CD14-positive monocyte (primary cell): ENCODE data around the gene INPP1. TPM values are rescaled to one million over a fixed set of nuclear protein-coding genes. Genes with fewer than 3 reads are reported as not detected.

ENCODE experiments used
- DNase-seq, 3 donors: peaks; one replicate each; pipeline ENCODE4 v3.0.0-alpha.2; 2011 to 2022
- H2AFZ ChIP-seq: 2 replicates; pipeline ENCODE4 v1.6.0; 2012; ENCODE audit warnings: mild to moderate bottlenecking, low read depth, low read length, inconsistent platforms; ENCODE audit not compliant: insufficient read depth, poor library complexity, severe bottlenecking
- H3K27ac ChIP-seq, 2 donors: 1 replicate in 1 of 2; 2 replicates in 1 of 2; pipeline ENCODE4 v1.5.1; 2012 to 2013; ENCODE audit warnings: low read length in 2 of 2, control low read depth in 1 of 2, inconsistent platforms in 1 of 2, low read depth in 1 of 2, mild to moderate bottlenecking in 1 of 2
- H3K27me3 ChIP-seq, 2 donors: one replicate each; pipeline versions ENCODE4 v1.6.0 to v1.6.1; 2011 to 2013; ENCODE audit warnings: low read length in 2 of 2; ENCODE audit not compliant: control insufficient read depth in 2 of 2, insufficient read depth in 2 of 2
- H3K36me3 ChIP-seq, 2 donors: replicated peaks in 1 of 2; 1 replicate in 1 of 2; 2 replicates in 1 of 2; pipeline versions ENCODE4 v1.5.1 to v1.6.1; 2012 to 2013; ENCODE audit warnings: low read length in 2 of 2, control low read depth in 1 of 2, inconsistent platforms in 1 of 2, mild to moderate bottlenecking in 1 of 2; ENCODE audit not compliant: insufficient read depth in 2 of 2, control insufficient read depth in 1 of 2
- H3K4me1 ChIP-seq, 2 donors: 1 replicate in 1 of 2; 2 replicates in 1 of 2; pipeline versions ENCODE4 v1.5.1 to v1.6.1; 2012 to 2013; ENCODE audit warnings: low read length in 2 of 2, control low read depth in 1 of 2, inconsistent platforms in 1 of 2, mild to moderate bottlenecking in 1 of 2, moderate library complexity in 1 of 2; ENCODE audit not compliant: insufficient read depth in 2 of 2, control insufficient read depth in 1 of 2
- H3K4me2 ChIP-seq: replicated peaks from 2 replicates; pipeline ENCODE3; 2012; ENCODE audit warnings: low read length, moderate library complexity, mild to moderate bottlenecking; ENCODE audit not compliant: poor library complexity, severe bottlenecking; ENCODE audit errors: extremely low read depth
- H3K4me3 ChIP-seq, 3 experiments: fragments of 200-600 bp in 1 of 3; sonication (generic) in 1 of 3; replicated peaks in 1 of 3; 1 replicate in 2 of 3; 2 replicates in 1 of 3; pipeline ENCODE4 v1.5.1; 2011 to 2013; ENCODE audit warnings: low read length in 3 of 3, mild to moderate bottlenecking in 3 of 3, control low read depth in 2 of 3, low read depth in 2 of 3, inconsistent platforms in 1 of 3, moderate library complexity in 1 of 3
- H3K79me2 ChIP-seq: 2 replicates; pipeline ENCODE4 v1.6.0; 2012; ENCODE audit warnings: mild to moderate bottlenecking, control low read depth, inconsistent platforms, low read length, moderate library complexity; ENCODE audit not compliant: insufficient read depth
- H3K9ac ChIP-seq: 2 replicates; pipeline ENCODE4 v1.6.0; 2017; ENCODE audit warnings: low read length, mild to moderate bottlenecking; ENCODE audit not compliant: insufficient read depth, poor library complexity, severe bottlenecking
- H3K9me3 ChIP-seq, 2 donors: replicated peaks in 1 of 2; 1 replicate in 1 of 2; 2 replicates in 1 of 2; pipeline versions ENCODE4 v1.5.1 to v1.6.1; 2012 to 2013; ENCODE audit warnings: low read length in 2 of 2, control low read depth in 1 of 2; ENCODE audit not compliant: control insufficient read depth in 1 of 2, insufficient read depth in 1 of 2
- H4K20me1 ChIP-seq: 2 replicates; pipeline ENCODE4 v1.6.0; 2012; ENCODE audit warnings: mild to moderate bottlenecking, low read length, control low read depth, moderate library complexity; ENCODE audit not compliant: insufficient read depth
- H3K27ac Mint-ChIP-seq, 7 donors: one replicate each; pipeline ENCODE4 v1.8.0; 2020; ENCODE audit warnings: mild to moderate bottlenecking in 7 of 7, mixed read lengths in 7 of 7, moderate library complexity in 6 of 7, inconsistent platforms in 2 of 7
- H3K27me3 Mint-ChIP-seq, 3 donors: one replicate each; pipeline ENCODE4 v1.8.0; 2021 to 2022; ENCODE audit warnings: low read depth in 3 of 3, mild to moderate bottlenecking in 3 of 3, mixed read lengths in 3 of 3, moderate library complexity in 3 of 3, inconsistent platforms in 1 of 3
- H3K36me3 Mint-ChIP-seq, 2 donors: one replicate each; pipeline ENCODE4 v1.8.0; 2020; ENCODE audit warnings: mixed read lengths in 2 of 2, inconsistent platforms in 1 of 2, mild to moderate bottlenecking in 1 of 2
- H3K4me1 Mint-ChIP-seq: one replicate; pipeline ENCODE4 v1.8.0; 2020; ENCODE audit warnings: mild to moderate bottlenecking, mixed read lengths
- H3K4me3 Mint-ChIP-seq, 2 donors: one replicate each; pipeline ENCODE4 v1.8.0; 2020; ENCODE audit warnings: mild to moderate bottlenecking in 2 of 2, mixed read lengths in 2 of 2, moderate library complexity in 1 of 2
- H3K9me3 Mint-ChIP-seq, 7 donors: one replicate each; pipeline ENCODE4 v1.8.0; 2020 to 2022; ENCODE audit warnings: mixed read lengths in 7 of 7, mild to moderate bottlenecking in 6 of 7, moderate library complexity in 6 of 7, inconsistent platforms in 2 of 7
- WGBS: methylation state at CpG from one replicate; pipeline ENCODE4 v1.1.5; 2013; ENCODE audit warnings: missing lambda C conversion rate; ENCODE audit not compliant: insufficient coverage; 5-methylcytosine and 5-hydroxymethylcytosine counted together
- intact Hi-C, 2 donors: fragments of 100-400 bp; cut with micrococcal nuclease; formaldehyde crosslinking; loops; one replicate each; pipeline versions ENCODE4 v1.15.0 to v1.15.1; 2023
- polyA plus RNA-seq, 3 donors: library from polyadenylated mRNA; depleted of rRNA in 1 of 3; unstranded in 2 of 3; stranded (reverse) in 1 of 3; fragments of 300-500 nt in 2 of 3; fragments of >200 nt in 1 of 3; fragmentation: Illumina TruSeq in 2 of 3; gene quantifications; 1 replicate in 2 of 3; 2 replicates in 1 of 3; pipeline ENCODE4 v1.2.3, GENCODE V29; 2012 to 2021
- TF ChIP-seq, protein P1 (sequence below): fragments of 200-600 bp; IDR thresholded peaks from one replicate; pipeline ENCODE4 v1.8.0; 2022; ENCODE audit warnings: antibody characterized with exemption, mild to moderate bottlenecking

The INPP1 gene
- polyA plus RNA-seq, 3 donors: 8.9 to 17.8 (median 13.3) TPM

DNA sequence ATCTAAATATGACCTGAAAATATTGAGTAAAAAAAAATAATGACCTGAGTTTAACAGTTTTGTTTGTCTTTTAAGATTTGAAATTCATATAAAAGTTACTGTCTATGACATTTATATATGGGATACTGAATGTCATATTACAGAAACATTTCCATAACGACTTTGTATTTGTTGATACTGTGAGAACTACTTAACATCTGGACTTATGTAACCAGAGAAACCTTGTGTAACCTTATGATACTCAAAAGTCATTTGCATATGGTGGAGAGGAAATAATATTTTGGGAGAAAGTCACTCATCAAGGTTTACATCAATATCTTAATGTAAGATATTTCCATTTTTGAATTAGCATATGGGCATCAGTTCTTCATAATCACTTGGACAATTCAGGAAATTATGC, 77.4 kb downstream of the INPP1 start:
- Histone ChIP-seq H3K4me1 (peaks cover 22 to 36% of the 10 kb centered on the region in 2 donors), H3K27me3 (no peaks in the 10 kb centered on the region), H2AFZ (no peak overlapping the region), H3K9ac (no peak overlapping the region), H3K27ac (no peak overlapping the region), H3K4me3 (no peak overlapping the region), H3K9me3 (no peaks in the 10 kb centered on the region), H4K20me1 (no peaks in the 10 kb centered on the region), H3K36me3 (no peaks in the 10 kb centered on the region), H3K79me2 (peaks cover 68% of the 10 kb centered on the region), H3K4me2 (no peak overlapping the region)
- intact Hi-C loops: no loop called here
- Mint-ChIP-seq H3K27ac (peak overlapping the region in 3 of 7 donors; percentile 20 to 66 (median 33)), H3K36me3 (peaks cover 6% of the 10 kb centered on the region in 2 donors), H3K9me3 (peaks cover 0 to under 1% (median 0%) of the 10 kb centered on the region in 7 donors), H3K27me3 (no peaks in the 10 kb centered on the region), H3K4me3 (no peak overlapping the region), H3K4me1 (peaks cover 44% of the 10 kb centered on the region)
- DNase-seq: peak in 1 of 3 donors; percentile 6
- TF ChIP-seq, protein P1, sequence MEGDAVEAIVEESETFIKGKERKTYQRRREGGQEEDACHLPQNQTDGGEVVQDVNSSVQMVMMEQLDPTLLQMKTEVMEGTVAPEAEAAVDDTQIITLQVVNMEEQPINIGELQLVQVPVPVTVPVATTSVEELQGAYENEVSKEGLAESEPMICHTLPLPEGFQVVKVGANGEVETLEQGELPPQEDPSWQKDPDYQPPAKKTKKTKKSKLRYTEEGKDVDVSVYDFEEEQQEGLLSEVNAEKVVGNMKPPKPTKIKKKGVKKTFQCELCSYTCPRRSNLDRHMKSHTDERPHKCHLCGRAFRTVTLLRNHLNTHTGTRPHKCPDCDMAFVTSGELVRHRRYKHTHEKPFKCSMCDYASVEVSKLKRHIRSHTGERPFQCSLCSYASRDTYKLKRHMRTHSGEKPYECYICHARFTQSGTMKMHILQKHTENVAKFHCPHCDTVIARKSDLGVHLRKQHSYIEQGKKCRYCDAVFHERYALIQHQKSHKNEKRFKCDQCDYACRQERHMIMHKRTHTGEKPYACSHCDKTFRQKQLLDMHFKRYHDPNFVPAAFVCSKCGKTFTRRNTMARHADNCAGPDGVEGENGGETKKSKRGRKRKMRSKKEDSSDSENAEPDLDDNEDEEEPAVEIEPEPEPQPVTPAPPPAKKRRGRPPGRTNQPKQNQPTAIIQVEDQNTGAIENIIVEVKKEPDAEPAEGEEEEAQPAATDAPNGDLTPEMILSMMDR: no peak
- WGBS: no CpG with 5 or more reads among the region's 1 CpG

Other genes starting within 250 kb of the INPP1 start
- 1 to 10 TPM; 3.3 to 8.2 (median 7.3) TPM for gene HIBCH, start 23.8 kb upstream of the INPP1 start, polyA plus RNA-seq
- 10 to 100 TPM in 2 of 3 donors, 1 to 10 TPM in 1; 8.8 to 15.7 (median 12.9) TPM for gene MFSD6, start 64.8 kb downstream of the INPP1 start, polyA plus RNA-seq
- gene NEMP2, start 191.1 kb downstream of the INPP1 start, polyA plus RNA-seq: 1 to 10 TPM in 2 of 3 donors, under 1 TPM in 1; 0.44 to 2.5 (median 1.5) TPM